HepG2 (cell line): ENCODE measurements around the gene TTC31. TPM values are rescaled to one million over a fixed set of nuclear protein-coding genes. Genes with fewer than 3 reads are reported as not detected.
A peak's percentile ranks its signal among the peaks of the same experiment; 100 is the strongest.

ENCODE experiments used
- CCAR2 ChIP-seq: fragments of 200-400 bp; formaldehyde crosslinking; optimal IDR thresholded peaks from 2 replicates; pipeline ENCODE3; 2018; ENCODE audit warnings: low read depth, mild to moderate bottlenecking, low read length, moderate library complexity
- FOXA1 ChIP-seq, 2 experiments: fragments of 450-650 bp in 1 of 2; sonication (generic) in 1 of 2; formaldehyde crosslinking in 1 of 2; IDR thresholded peaks; 2 replicates each; pipeline versions ENCODE4 v1.4.0 to v1.6.1; 2016 to 2020; ENCODE audit warnings: missing genetic modification reagents in 1 of 2
- HDAC1 ChIP-seq: sonication (generic); formaldehyde crosslinking; IDR thresholded peaks from 2 replicates; pipeline ENCODE4 v1.5.1; 2020; ENCODE audit warnings: mild to moderate bottlenecking, missing genetic modification reagents
- JUNB ChIP-seq: sonication (generic); formaldehyde crosslinking; IDR thresholded peaks from 2 replicates; pipeline ENCODE4 v1.8.0; 2022; ENCODE audit warnings: missing genetic modification reagents, mild to moderate bottlenecking, borderline replicate concordance
- MAFF ChIP-seq: IDR thresholded peaks from 2 replicates; pipeline ENCODE4 v1.6.1; 2011; ENCODE audit warnings: low read depth, low read length, improper control_type of control experiment
- MED8 ChIP-seq: sonication (generic); formaldehyde crosslinking; IDR thresholded peaks from 2 replicates; pipeline ENCODE4 v1.8.1; 2023; ENCODE audit warnings: mild to moderate bottlenecking, missing genetic modification reagents; ENCODE audit not compliant: insufficient replicate concordance
- MIER2 ChIP-seq: IDR thresholded peaks from 2 replicates; pipeline ENCODE4 v1.6.1; 2016; ENCODE audit warnings: missing biosample characterization, missing genetic modification reagents
- PAWR ChIP-seq: sonication (generic); formaldehyde crosslinking; IDR thresholded peaks from 2 replicates; pipeline ENCODE4 v1.4.0; 2020; ENCODE audit warnings: missing genetic modification reagents, mild to moderate bottlenecking, borderline replicate concordance
- RARA ChIP-seq: IDR thresholded peaks from 2 replicates; pipeline ENCODE4 v1.6.1; 2016; ENCODE audit warnings: missing genetic modification reagents, missing compliant biosample characterization
- SAP130 ChIP-seq: IDR thresholded peaks from 2 replicates; pipeline ENCODE4 v1.6.1; 2016; ENCODE audit warnings: low read depth
- SIN3A ChIP-seq: IDR thresholded peaks from 2 replicates; pipeline ENCODE4 v1.6.1; 2011; ENCODE audit warnings: low read depth, mild to moderate bottlenecking, control low read depth, low read length, borderline replicate concordance
- TFAP4 ChIP-seq: sonication (generic); IDR thresholded peaks from 2 replicates; pipeline ENCODE4 v1.6.1; 2016; ENCODE audit warnings: low read depth, borderline replicate concordance
- ZBTB20 ChIP-seq: sonication (generic); formaldehyde crosslinking; IDR thresholded peaks from 2 replicates; pipeline ENCODE4 v1.8.1; 2023; ENCODE audit warnings: missing genetic modification reagents, low read depth, mild to moderate bottlenecking, borderline replicate concordance
- ZSCAN22 ChIP-seq: sonication (generic); formaldehyde crosslinking; IDR thresholded peaks from 2 replicates; pipeline ENCODE4 v1.4.0; 2020; ENCODE audit warnings: mild to moderate bottlenecking, missing genetic modification reagents
- polyA plus RNA-seq, 8 experiments: library from polyadenylated mRNA; depleted of rRNA in 3 of 8; stranded (reverse) in 7 of 8; unstranded in 1 of 8; fragments of >200 nt; fragmentation: Illumina TruSeq in 4 of 8; extraction: Trizol in 4 of 8; gene quantifications; 2 replicates each; pipeline versions ENCODE4 v1.2.1 to v1.2.3, GENCODE V29; 2011 to 2016; ENCODE audit warnings: low read depth in 4 of 8, missing spikeins in 1 of 8, mixed read lengths in 1 of 8; ENCODE audit not compliant: insufficient read depth in 1 of 8
- total RNA-seq, 5 experiments: library from RNA; depleted of rRNA; stranded (reverse); fragments of >200 nt; fragmentation: Illumina TruSeq; extraction: Trizol; gene quantifications; 2 replicates each; pipeline ENCODE4 v1.2.3, GENCODE V29; 2016; ENCODE audit warnings: low read depth in 1 of 5
- TF ChIP-seq, protein P1 (sequence below): sonication (generic); formaldehyde crosslinking; conservative IDR thresholded peaks from 2 replicates; pipeline ENCODE4 v1.8.0; 2022; ENCODE audit warnings: missing genetic modification reagents
- TF ChIP-seq, protein P2 (sequence below): IDR thresholded peaks from 2 replicates; pipeline ENCODE4 v1.6.1; 2016; ENCODE audit warnings: low read depth
- TF ChIP-seq, protein P3 (sequence below): sonication (generic); formaldehyde crosslinking; IDR thresholded peaks from 2 replicates; pipeline ENCODE4 v1.4.0; 2020; ENCODE audit warnings: mild to moderate bottlenecking, missing genetic modification reagents
- TF ChIP-seq, protein P4 (sequence below): sonication (generic); formaldehyde crosslinking; IDR thresholded peaks from 2 replicates; pipeline ENCODE4 v1.4.0; 2020; ENCODE audit warnings: missing genetic modification reagents, borderline replicate concordance
- TF ChIP-seq, protein P5 (sequence below): IDR thresholded peaks from 2 replicates; pipeline ENCODE4 v1.6.1; 2016; ENCODE audit warnings: low read depth, control low read depth
- TF ChIP-seq, protein P6 (sequence below): sonication (generic); formaldehyde crosslinking; IDR thresholded peaks from 2 replicates; pipeline ENCODE4 v1.4.0; 2020; ENCODE audit warnings: missing genetic modification reagents, mild to moderate bottlenecking, borderline replicate concordance

TTC31 gene
- total and polyA plus RNA-seq, 2 of the 13 experiments (the other 11 are each of a cell fraction or from before 2014, with no cell fraction given) = 28.3 to 39.5 TPM

DNA sequence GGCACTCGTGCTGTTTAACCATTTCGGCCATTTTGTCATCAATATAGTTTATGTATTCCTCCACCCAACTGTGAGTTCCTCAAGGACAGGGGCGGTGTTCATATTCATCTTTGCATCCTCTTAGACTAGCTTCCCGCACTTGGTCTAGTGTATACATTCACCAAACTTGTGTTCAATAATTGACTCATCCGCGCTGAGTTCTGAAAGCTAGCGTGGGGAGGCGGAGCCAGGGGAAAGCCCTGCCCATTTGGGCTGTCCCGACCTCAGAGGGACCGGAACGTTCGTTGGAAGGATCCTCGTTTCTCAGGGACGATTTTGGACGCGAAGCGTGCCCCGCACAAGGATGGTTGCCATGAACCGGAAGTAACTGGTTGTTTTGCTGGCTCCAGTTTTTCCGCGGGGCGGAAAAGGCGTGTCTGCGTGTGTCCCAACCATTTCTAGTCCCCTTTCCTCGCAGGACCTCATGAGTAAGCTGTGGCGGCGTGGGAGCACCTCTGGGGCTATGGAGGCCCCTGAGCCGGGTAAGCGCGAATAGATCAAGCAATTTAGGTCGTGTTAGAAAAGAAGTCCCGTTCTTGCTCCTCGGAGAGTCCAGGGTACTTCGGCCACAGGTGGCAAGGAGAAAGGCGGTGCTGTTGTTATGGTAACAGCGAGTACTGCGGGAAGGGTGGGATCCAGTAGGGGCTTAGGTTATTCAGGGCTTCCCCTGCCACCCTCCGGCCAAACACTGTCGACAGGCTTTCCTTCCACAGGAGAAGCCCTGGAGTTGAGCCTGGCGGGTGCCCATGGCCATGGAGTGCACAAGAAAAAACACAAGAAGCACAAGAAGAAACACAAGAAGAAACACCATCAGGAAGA is 28.0 kb upstream of the TTC31 start, which contains the start of gene INO80B (continued):
- no peak; the same call in 1 of the 2 replicates for TF ChIP-seq TFAP4
- no peak for TF ChIP-seq PAWR (CRISPR knock-in tag)
- TF ChIP-seq HDAC1 (CRISPR knock-in tag) = peak; percentile 99
- TF ChIP-seq ZBTB20 (CRISPR knock-in tag) = peak; percentile 82
- peak; percentile 81 for TF ChIP-seq MAFF
- TF ChIP-seq, protein P1, sequence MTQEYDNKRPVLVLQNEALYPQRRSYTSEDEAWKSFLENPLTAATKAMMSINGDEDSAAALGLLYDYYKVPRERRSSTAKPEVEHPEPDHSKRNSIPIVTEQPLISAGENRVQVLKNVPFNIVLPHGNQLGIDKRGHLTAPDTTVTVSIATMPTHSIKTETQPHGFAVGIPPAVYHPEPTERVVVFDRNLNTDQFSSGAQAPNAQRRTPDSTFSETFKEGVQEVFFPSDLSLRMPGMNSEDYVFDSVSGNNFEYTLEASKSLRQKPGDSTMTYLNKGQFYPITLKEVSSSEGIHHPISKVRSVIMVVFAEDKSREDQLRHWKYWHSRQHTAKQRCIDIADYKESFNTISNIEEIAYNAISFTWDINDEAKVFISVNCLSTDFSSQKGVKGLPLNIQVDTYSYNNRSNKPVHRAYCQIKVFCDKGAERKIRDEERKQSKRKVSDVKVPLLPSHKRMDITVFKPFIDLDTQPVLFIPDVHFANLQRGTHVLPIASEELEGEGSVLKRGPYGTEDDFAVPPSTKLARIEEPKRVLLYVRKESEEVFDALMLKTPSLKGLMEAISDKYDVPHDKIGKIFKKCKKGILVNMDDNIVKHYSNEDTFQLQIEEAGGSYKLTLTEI (CRISPR knock-in tag) = no peak
- TF ChIP-seq, protein P2, sequence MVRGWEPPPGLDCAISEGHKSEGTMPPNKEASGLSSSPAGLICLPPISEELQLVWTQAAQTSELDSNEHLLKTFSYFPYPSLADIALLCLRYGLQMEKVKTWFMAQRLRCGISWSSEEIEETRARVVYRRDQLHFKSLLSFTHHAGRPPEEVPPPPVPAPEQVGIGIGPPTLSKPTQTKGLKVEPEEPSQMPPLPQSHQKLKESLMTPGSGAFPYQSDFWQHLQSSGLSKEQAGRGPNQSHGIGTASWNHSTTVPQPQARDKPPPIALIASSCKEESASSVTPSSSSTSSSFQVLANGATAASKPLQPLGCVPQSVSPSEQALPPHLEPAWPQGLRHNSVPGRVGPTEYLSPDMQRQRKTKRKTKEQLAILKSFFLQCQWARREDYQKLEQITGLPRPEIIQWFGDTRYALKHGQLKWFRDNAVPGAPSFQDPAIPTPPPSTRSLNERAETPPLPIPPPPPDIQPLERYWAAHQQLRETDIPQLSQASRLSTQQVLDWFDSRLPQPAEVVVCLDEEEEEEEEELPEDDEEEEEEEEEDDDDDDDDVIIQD (CRISPR knock-in tag) = peak; percentile 73
- TF ChIP-seq CCAR2 = peak; percentile 81
- TF ChIP-seq FOXA1 (IDR thresholded peaks at IDR 0.05) = no peak
- peak; percentile 57; the same call in 1 of the 2 replicates for TF ChIP-seq FOXA1 (CRISPR knock-in tag; IDR thresholded peaks at IDR 0.05)
- TF ChIP-seq, protein P3, sequence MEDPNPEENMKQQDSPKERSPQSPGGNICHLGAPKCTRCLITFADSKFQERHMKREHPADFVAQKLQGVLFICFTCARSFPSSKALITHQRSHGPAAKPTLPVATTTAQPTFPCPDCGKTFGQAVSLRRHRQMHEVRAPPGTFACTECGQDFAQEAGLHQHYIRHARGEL = no peak
- peak; percentile 72 for TF ChIP-seq RARA (CRISPR knock-in tag)
- TF ChIP-seq, protein P4, sequence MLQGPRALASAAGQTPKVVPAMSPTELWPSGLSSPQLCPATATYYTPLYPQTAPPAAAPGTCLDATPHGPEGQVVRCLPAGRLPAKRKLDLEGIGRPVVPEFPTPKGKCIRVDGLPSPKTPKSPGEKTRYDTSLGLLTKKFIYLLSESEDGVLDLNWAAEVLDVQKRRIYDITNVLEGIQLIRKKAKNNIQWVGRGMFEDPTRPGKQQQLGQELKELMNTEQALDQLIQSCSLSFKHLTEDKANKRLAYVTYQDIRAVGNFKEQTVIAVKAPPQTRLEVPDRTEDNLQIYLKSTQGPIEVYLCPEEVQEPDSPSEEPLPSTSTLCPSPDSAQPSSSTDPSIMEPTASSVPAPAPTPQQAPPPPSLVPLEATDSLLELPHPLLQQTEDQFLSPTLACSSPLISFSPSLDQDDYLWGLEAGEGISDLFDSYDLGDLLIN (CRISPR knock-in tag) = no peak
- TF ChIP-seq, protein P5, sequence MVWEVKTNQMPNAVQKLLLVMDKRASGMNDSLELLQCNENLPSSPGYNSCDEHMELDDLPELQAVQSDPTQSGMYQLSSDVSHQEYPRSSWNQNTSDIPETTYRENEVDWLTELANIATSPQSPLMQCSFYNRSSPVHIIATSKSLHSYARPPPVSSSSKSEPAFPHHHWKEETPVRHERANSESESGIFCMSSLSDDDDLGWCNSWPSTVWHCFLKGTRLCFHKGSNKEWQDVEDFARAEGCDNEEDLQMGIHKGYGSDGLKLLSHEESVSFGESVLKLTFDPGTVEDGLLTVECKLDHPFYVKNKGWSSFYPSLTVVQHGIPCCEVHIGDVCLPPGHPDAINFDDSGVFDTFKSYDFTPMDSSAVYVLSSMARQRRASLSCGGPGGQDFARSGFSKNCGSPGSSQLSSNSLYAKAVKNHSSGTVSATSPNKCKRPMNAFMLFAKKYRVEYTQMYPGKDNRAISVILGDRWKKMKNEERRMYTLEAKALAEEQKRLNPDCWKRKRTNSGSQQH (CRISPR knock-in tag) = peak; percentile 98
- peak; percentile 57 for TF ChIP-seq MED8 (CRISPR knock-in tag)
- peak; percentile 87 for TF ChIP-seq MIER2 (CRISPR knock-in tag)
- peak; percentile 98 for TF ChIP-seq SIN3A
- TF ChIP-seq, protein P6, sequence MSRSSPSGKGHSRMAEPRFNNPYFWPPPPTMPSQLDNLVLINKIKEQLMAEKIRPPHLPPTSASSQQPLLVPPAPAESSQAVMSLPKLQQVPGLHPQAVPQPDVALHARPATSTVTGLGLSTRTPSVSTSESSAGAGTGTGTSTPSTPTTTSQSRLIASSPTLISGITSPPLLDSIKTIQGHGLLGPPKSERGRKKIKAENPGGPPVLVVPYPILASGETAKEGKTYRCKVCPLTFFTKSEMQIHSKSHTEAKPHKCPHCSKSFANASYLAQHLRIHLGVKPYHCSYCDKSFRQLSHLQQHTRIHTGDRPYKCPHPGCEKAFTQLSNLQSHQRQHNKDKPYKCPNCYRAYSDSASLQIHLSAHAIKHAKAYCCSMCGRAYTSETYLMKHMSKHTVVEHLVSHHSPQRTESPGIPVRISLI (CRISPR knock-in tag) = peak; percentile 71; the same call in 1 of the 2 replicates
- TF ChIP-seq SAP130 (CRISPR knock-in tag) = peak; percentile 100
- no peak for TF ChIP-seq JUNB (CRISPR knock-in tag)
- no peak for TF ChIP-seq ZSCAN22
